OCI-LY3 (cell line): ENCODE measurements around the gene RBSN.

ENCODE experiments used
- H2AFZ ChIP-seq: fragments of 200-600, 300-600 bp; shearing (Covaris generic); 2 replicates; pipeline ENCODE4 v1.6.0; 2014; ENCODE audit warnings: antibody characterized with exemption, low read depth, low read length
- H3K27ac ChIP-seq: fragments of 200-600, 300-600 bp; sonication (generic); 2 replicates; pipeline ENCODE4 v1.5.1; 2014; ENCODE audit warnings: mild to moderate bottlenecking, low read length, moderate library complexity, mixed read lengths
- H3K27me3 ChIP-seq: fragments of 200-600, 300-600 bp; sonication (generic); 2 replicates; pipeline ENCODE4 v1.6.1; 2014; ENCODE audit warnings: low read depth, low read length, mixed read lengths
- H3K36me3 ChIP-seq: fragments of 200-600, 300-600 bp; sonication (generic); replicated peaks from 2 replicates; pipeline ENCODE3; 2014; ENCODE audit warnings: low read depth, low read length, mixed read lengths
- H3K4me1 ChIP-seq: fragments of 300-600, 200-600 bp; sonication (generic); 2 replicates; pipeline ENCODE4 v1.6.1; 2014; ENCODE audit warnings: low read length, mixed read lengths
- H3K4me2 ChIP-seq: fragments of 200-600, 300-600 bp; sonication (generic); 2 replicates; pipeline ENCODE4 v1.6.1; 2014; ENCODE audit warnings: low read length, mixed read lengths
- H3K4me3 ChIP-seq: fragments of 300-600, 200-600 bp; sonication (generic); 2 replicates; pipeline ENCODE4 v1.5.1; 2014; ENCODE audit warnings: antibody characterized with exemption, mild to moderate bottlenecking, low read length, moderate library complexity
- H3K79me2 ChIP-seq: fragments of 300-600, 200-600 bp; shearing (Covaris generic); 2 replicates; pipeline ENCODE4 v1.6.1; 2014; ENCODE audit warnings: mild to moderate bottlenecking, low read length, mixed read lengths
- H3K9ac ChIP-seq: fragments of 300-600, 200-600 bp; shearing (Covaris generic); 2 replicates; pipeline ENCODE4 v1.6.0; 2014; ENCODE audit warnings: mild to moderate bottlenecking, low read length, moderate library complexity
- H3K9me3 ChIP-seq: fragments of 200-600, 300-600 bp; shearing (Covaris generic); 2 replicates; pipeline ENCODE4 v1.6.1; 2014; ENCODE audit warnings: low read length, mixed read lengths; ENCODE audit not compliant: insufficient read depth
- H4K20me1 ChIP-seq: fragments of 200-600, 300-600 bp; sonication (generic); 2 replicates; pipeline ENCODE4 v1.6.1; 2016; ENCODE audit warnings: low read length, mixed read lengths; ENCODE audit not compliant: insufficient read depth
- EZH2phosphoT487 ChIP-seq: fragments of 200-600 bp; shearing (Covaris generic); IDR thresholded peaks from 2 replicates; pipeline ENCODE4 v1.6.1; 2018; ENCODE audit warnings: antibody characterized with exemption, mixed run types, low read depth
- TF ChIP-seq, protein P1 (sequence below): fragments of 200-600, 300-600 bp; sonication (generic); IDR thresholded peaks from 2 replicates; pipeline ENCODE4 v1.5.1; 2014; ENCODE audit warnings: antibody characterized with exemption, low read length, low read depth

Gene RBSN

DNA sequence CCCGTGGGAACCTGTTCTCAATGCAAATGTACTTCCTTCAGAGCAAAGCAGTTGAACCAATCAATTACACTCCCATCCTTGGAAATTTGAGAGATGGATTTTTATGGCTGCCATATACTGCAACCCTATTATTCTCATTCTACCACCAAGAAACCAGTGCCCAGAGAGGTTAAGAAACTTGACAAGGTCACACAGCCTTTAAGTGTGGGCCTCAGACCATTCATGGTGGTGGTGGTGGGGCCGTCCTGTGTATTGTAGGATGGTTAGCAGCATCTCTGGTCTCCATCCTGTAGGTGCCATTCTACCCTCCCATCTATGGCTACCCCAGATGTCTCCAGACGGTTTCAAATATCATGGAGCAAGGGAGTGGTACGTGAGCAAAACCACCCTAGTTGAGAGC, 23.4 kb upstream of the RBSN start:
- no peak overlapping the region for H2AFZ ChIP-seq
- no peak overlapping the region for H3K4me3 ChIP-seq

DNA sequence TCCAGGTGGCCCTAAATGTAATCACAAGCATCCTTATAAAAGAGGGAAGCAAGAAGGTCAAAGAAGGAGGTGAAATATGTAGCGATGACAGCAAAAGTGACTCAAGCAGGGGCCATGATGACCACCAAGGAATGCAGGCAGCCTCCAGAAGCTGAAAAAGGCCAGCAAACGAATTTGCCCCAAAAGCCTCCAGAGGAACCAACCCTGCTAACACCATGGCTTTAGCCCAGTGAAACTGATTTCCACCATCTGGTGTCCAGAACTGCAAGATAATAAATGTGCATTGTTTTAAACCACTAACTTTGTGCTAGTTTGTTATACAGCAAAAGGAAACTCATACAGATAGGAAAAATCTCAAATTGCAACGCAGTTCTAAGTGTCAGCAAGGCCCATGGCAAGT, 23.0 kb upstream of the RBSN start:
- Histone ChIP-seq H3K27ac (no peak overlapping the region), H3K9me3 (no peaks in the 10 kb centered on the region), H3K4me1 (peaks cover 14% of the 10 kb centered on the region), H3K4me3 (no peak overlapping the region), H3K36me3 (no peaks in the 10 kb centered on the region), H3K27me3 (no peaks in the 10 kb centered on the region), H3K4me2 (no peak overlapping the region), H4K20me1 (no peaks in the 10 kb centered on the region), H3K9ac (no peak overlapping the region), H3K79me2 (no peaks in the 10 kb centered on the region), H2AFZ (no peak overlapping the region)
- no peak for TF ChIP-seq EZH2phosphoT487
- TF ChIP-seq, protein P1, sequence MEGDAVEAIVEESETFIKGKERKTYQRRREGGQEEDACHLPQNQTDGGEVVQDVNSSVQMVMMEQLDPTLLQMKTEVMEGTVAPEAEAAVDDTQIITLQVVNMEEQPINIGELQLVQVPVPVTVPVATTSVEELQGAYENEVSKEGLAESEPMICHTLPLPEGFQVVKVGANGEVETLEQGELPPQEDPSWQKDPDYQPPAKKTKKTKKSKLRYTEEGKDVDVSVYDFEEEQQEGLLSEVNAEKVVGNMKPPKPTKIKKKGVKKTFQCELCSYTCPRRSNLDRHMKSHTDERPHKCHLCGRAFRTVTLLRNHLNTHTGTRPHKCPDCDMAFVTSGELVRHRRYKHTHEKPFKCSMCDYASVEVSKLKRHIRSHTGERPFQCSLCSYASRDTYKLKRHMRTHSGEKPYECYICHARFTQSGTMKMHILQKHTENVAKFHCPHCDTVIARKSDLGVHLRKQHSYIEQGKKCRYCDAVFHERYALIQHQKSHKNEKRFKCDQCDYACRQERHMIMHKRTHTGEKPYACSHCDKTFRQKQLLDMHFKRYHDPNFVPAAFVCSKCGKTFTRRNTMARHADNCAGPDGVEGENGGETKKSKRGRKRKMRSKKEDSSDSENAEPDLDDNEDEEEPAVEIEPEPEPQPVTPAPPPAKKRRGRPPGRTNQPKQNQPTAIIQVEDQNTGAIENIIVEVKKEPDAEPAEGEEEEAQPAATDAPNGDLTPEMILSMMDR, result no peak

More for the DNA sequence above, 23.4 kb upstream of the RBSN start:
- no peaks in the 10 kb centered on the region for H4K20me1 ChIP-seq
- H3K9ac ChIP-seq, result no peak overlapping the region
- TF ChIP-seq, protein P1, result no peak
- TF ChIP-seq EZH2phosphoT487, result no peak
- H3K9me3 ChIP-seq, result no peaks in the 10 kb centered on the region
- no peak overlapping the region for H3K27ac ChIP-seq
- peaks cover 14% of the 10 kb centered on the region for H3K4me1 ChIP-seq
- no peaks in the 10 kb centered on the region for H3K27me3 ChIP-seq
- no peaks in the 10 kb centered on the region for H3K79me2 ChIP-seq
- H3K4me2 ChIP-seq, result no peak overlapping the region
- no peaks in the 10 kb centered on the region for H3K36me3 ChIP-seq

DNA sequence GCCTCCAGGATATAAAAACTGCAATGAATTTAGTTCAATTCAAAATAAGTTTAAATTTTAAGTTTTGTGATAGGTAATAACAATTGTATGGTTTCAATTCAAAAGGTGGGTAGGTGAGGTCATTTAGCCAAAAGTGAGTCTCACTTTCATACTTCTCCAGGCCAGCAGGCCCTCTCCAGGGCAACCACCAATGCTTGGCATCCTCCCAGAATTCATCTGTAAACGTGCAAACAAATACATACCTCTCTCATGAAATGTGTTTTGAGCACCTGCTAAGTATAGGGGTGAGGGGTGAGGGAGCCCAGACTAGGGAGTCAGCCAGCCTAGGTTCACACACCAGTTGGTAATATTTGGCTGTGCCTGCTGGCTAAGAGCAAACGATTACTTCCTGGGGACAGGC, 22.0 kb upstream of the RBSN start:
- Histone ChIP-seq H3K4me1 (peaks cover 14% of the 10 kb centered on the region), H3K79me2 (no peaks in the 10 kb centered on the region), H3K36me3 (no peaks in the 10 kb centered on the region), H4K20me1 (no peaks in the 10 kb centered on the region), H2AFZ (no peak overlapping the region), H3K4me3 (no peak overlapping the region), H3K27me3 (no peaks in the 10 kb centered on the region), H3K27ac (no peak overlapping the region), H3K9ac (no peak overlapping the region), H3K9me3 (no peaks in the 10 kb centered on the region), H3K4me2 (no peak overlapping the region)
- TF ChIP-seq, protein P1, result no peak
- no peak for TF ChIP-seq EZH2phosphoT487

DNA sequence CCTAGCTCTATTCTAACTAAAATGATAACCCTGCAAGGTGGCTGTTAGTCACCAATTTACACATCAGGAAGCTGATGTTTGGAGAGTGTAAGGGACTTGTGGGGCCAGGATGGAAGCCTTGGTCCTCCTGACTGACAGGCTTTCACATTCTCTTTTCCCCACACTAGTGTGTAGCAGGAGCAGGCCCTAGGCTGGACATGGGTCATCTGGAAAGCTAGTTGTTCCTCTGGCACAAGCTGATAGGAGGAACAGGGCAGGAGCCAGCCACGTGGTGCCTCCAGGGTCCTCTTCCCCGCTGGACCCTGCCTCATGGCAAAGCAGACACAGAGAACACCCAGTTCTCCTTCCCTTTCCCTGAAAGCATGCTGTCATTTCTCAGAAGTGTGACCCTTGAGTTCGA, 18.1 kb upstream of the RBSN start:
- no peak overlapping the region for H3K4me3 ChIP-seq
- H4K20me1 ChIP-seq, result no peaks in the 10 kb centered on the region
- H3K4me2 ChIP-seq, result no peak overlapping the region
- H3K36me3 ChIP-seq, result no peaks in the 10 kb centered on the region
- H3K27me3 ChIP-seq, result peaks cover 11% of the 10 kb centered on the region; the same call in 1 of the 2 replicates
- H3K4me1 ChIP-seq, result peaks cover 14% of the 10 kb centered on the region
- no peak overlapping the region for H2AFZ ChIP-seq
- no peaks in the 10 kb centered on the region for H3K9me3 ChIP-seq
- no peaks in the 10 kb centered on the region for H3K79me2 ChIP-seq
- no peak overlapping the region for H3K27ac ChIP-seq
- TF ChIP-seq, protein P1, result no peak
- no peak for TF ChIP-seq EZH2phosphoT487
- H3K9ac ChIP-seq, result no peak overlapping the region
